Neural progenitor cell (in vitro differentiated cells): ENCODE data around the gene SSR2. TPM values are rescaled to one million over a fixed set of nuclear protein-coding genes. Genes with fewer than 3 reads are reported as not detected.

ENCODE experiments used
- DNase-seq: peaks from one replicate; pipeline ENCODE4 v3.0.0-alpha.2; 2016; ENCODE audit warnings: low spot score
- H2AFZ ChIP-seq: fragments of 200-600 bp; sonication (generic); replicated peaks from 2 replicates; pipeline ENCODE4 v1.6.1; 2016; ENCODE audit warnings: antibody characterized with exemption
- H3F3A ChIP-seq: fragments of 200-600 bp; sonication (generic); 2 replicates; pipeline ENCODE4 v1.6.1; 2016; ENCODE audit warnings: antibody characterized with exemption, low read depth
- H3K27ac ChIP-seq: fragments of 200-600 bp; sonication (generic); 2 replicates; pipeline ENCODE4 v1.5.1; 2016; ENCODE audit warnings: mild to moderate bottlenecking
- H3K27me3 ChIP-seq: fragments of 200-600 bp; sonication (generic); 2 replicates; pipeline ENCODE4 v1.6.1; 2016; ENCODE audit warnings: mild to moderate bottlenecking, moderate library complexity
- H3K36me3 ChIP-seq: fragments of 200-600 bp; sonication (generic); 2 replicates; pipeline ENCODE4 v1.5.1; 2016
- H3K4me1 ChIP-seq: fragments of 200-600 bp; sonication (generic); 2 replicates; pipeline ENCODE4 v1.6.1; 2016; ENCODE audit warnings: mixed run types
- H3K4me2 ChIP-seq: fragments of 200-600 bp; sonication (generic); 2 replicates; pipeline ENCODE4 v1.6.1; 2016
- H3K4me3 ChIP-seq: fragments of 200-600 bp; sonication (generic); 2 replicates; pipeline ENCODE4 v1.5.1; 2016
- H3K79me2 ChIP-seq: fragments of 200-600 bp; sonication (generic); 2 replicates; pipeline ENCODE4 v1.6.1; 2016; ENCODE audit warnings: low read depth
- H3K9ac ChIP-seq: fragments of 200-600 bp; sonication (generic); 2 replicates; pipeline ENCODE4 v1.6.1; 2016
- H3K9me3 ChIP-seq: fragments of 200-600 bp; sonication (generic); 2 replicates; pipeline ENCODE4 v1.5.1; 2016; ENCODE audit warnings: low read depth
- H4K20me1 ChIP-seq: fragments of 200-600 bp; sonication (generic); 2 replicates; pipeline ENCODE4 v1.6.1; 2016; ENCODE audit warnings: low read depth
- H3K27ac Mint-ChIP-seq: 3 replicates; pipeline ENCODE4 v1.8.0; 2021; ENCODE audit warnings: mixed read lengths
- H3K27me3 Mint-ChIP-seq: 2 replicates; pipeline ENCODE4 v1.8.0; 2022; ENCODE audit warnings: low read depth, mild to moderate bottlenecking, inconsistent platforms, moderate library complexity, mixed read lengths; ENCODE audit not compliant: insufficient read depth
- H3K36me3 Mint-ChIP-seq: 3 replicates; pipeline ENCODE4 v1.8.0; 2021; ENCODE audit warnings: mixed read lengths
- H3K4me1 Mint-ChIP-seq: 3 replicates; pipeline ENCODE4 v1.8.0; 2021; ENCODE audit warnings: mixed read lengths
- H3K4me3 Mint-ChIP-seq: 3 replicates; pipeline ENCODE4 v1.8.0; 2021; ENCODE audit warnings: mild to moderate bottlenecking, moderate library complexity, mixed read lengths
- H3K9me3 Mint-ChIP-seq: 3 replicates; pipeline ENCODE4 v1.8.0; 2020; ENCODE audit warnings: mixed read lengths
- CTCF ChIP-seq: fragments of 200-600 bp; sonication (generic); IDR thresholded peaks from 2 replicates; pipeline ENCODE4 v1.5.1; 2017; ENCODE audit warnings: antibody characterized with exemption, mild to moderate bottlenecking
- EZH2 ChIP-seq: fragments of 200-600 bp; sonication (generic); IDR thresholded peaks from 2 replicates; pipeline ENCODE4 v1.6.1; 2017; ENCODE audit warnings: antibody characterized with exemption, mild to moderate bottlenecking, moderate library complexity
- EZH2phosphoT487 ChIP-seq: fragments of 200-600 bp; sonication (generic); IDR thresholded peaks from 2 replicates; pipeline ENCODE4 v1.6.1; 2017; ENCODE audit warnings: antibody characterized with exemption
- total RNA-seq: library from RNA; depleted of rRNA; stranded (reverse); fragments of >200 nt; gene quantifications from 2 replicates; pipeline ENCODE4 v1.2.3, GENCODE V29; 2015; ENCODE audit warnings: low replicate concordance

SSR2 gene
- 293 and 314 TPM in 2 replicates for total RNA-seq

GRCh38 chr1:156020293-156021092 is at the start of gene SSR2:
Gene SSR2, minus strand, starts transcription at chr1:156020951. Its CDS starts 784 bp downstream, at chr1:156020167.
- Histone ChIP-seq H2AFZ (peak within 1 kb of the TSS; percentile 79), H3K4me1 (peaks cover 5% of the 10 kb centered on the region), H3K9me3 (no peaks in the 10 kb centered on the region), H3K9ac (peak within 1 kb of the TSS; percentile 80), H3K36me3 (peaks cover 13% of the 10 kb centered on the region), H3K79me2 (peaks cover 39% of the 10 kb centered on the region), H3K27me3 (peaks cover 31% of the 10 kb centered on the region), H3K27ac (no peak within 1 kb of the TSS), H4K20me1 (peaks cover 7% of the 10 kb centered on the region), H3K4me3 (peak within 1 kb of the TSS; percentile 94), H3K4me2 (peak within 1 kb of the TSS; percentile 96), H3F3A (no peaks in the 10 kb centered on the region)
- H3K27me3 Mint-ChIP-seq = peaks cover 4% of the 10 kb centered on the region
- peak within 1 kb of the TSS; percentile 97 for H3K27ac Mint-ChIP-seq
- no peaks in the 10 kb centered on the region for H3K9me3 Mint-ChIP-seq
- DNase-seq = peak; percentile 97
- peaks cover 19% of the 10 kb centered on the region for H3K4me1 Mint-ChIP-seq
- peaks cover 20% of the 10 kb centered on the region for H3K36me3 Mint-ChIP-seq
- H3K4me3 Mint-ChIP-seq = peak within 1 kb of the TSS; percentile 98
- TF ChIP-seq CTCF (no peak), EZH2 (no peak), EZH2phosphoT487 (no peak)

GRCh38 chr1:156070548-156070947 is 49.8 kb upstream of the SSR2 start:
- Histone ChIP-seq H3K27ac (peak overlapping the region; percentile 17), H3K36me3 (no peaks in the 10 kb centered on the region), H3K9ac (no peak overlapping the region), H3K27me3 (no peaks in the 10 kb centered on the region), H3K4me3 (no peak overlapping the region), H3K79me2 (peaks cover 44% of the 10 kb centered on the region), H3F3A (peaks cover 52% of the 10 kb centered on the region), H3K4me2 (peak overlapping the region; percentile 38), H3K4me1 (peaks cover 59% of the 10 kb centered on the region), H4K20me1 (peaks cover 54% of the 10 kb centered on the region), H3K9me3 (no peaks in the 10 kb centered on the region), H2AFZ (no peak overlapping the region)
- Mint-ChIP-seq H3K27ac (peak overlapping the region; percentile 61), H3K27me3 (peaks cover 7% of the 10 kb centered on the region), H3K36me3 (peaks cover 22% of the 10 kb centered on the region), H3K4me1 (peaks cover 63% of the 10 kb centered on the region), H3K4me3 (no peak overlapping the region), H3K9me3 (no peaks in the 10 kb centered on the region)
- TF ChIP-seq CTCF (no peak), EZH2phosphoT487 (no peak), EZH2 (no peak)
- no peak for DNase-seq

GRCh38 chr1:156069490-156070455 is 49.0 kb upstream of the SSR2 start:
- Mint-ChIP-seq H3K4me1 (peaks cover 61% of the 10 kb centered on the region), H3K36me3 (peaks cover 17% of the 10 kb centered on the region), H3K9me3 (no peaks in the 10 kb centered on the region), H3K27ac (peak overlapping the region; percentile 81), H3K4me3 (no peak overlapping the region), H3K27me3 (peaks cover 7% of the 10 kb centered on the region)
- H2AFZ ChIP-seq = no peak overlapping the region
- H3K27ac ChIP-seq = peak overlapping the region; percentile 17
- H3K36me3 ChIP-seq = no peaks in the 10 kb centered on the region
- peak overlapping the region; percentile 38 for H3K4me2 ChIP-seq
- H3F3A ChIP-seq = peaks cover 52% of the 10 kb centered on the region
- no peak overlapping the region for H3K4me3 ChIP-seq
- no peaks in the 10 kb centered on the region for H3K9me3 ChIP-seq
- no peak overlapping the region for H3K9ac ChIP-seq
- TF ChIP-seq EZH2 (no peak), EZH2phosphoT487 (no peak), CTCF (no peak)
- DNase-seq = no peak
- H3K79me2 ChIP-seq = peaks cover 37% of the 10 kb centered on the region
- H4K20me1 ChIP-seq = peaks cover 47% of the 10 kb centered on the region
- no peaks in the 10 kb centered on the region for H3K27me3 ChIP-seq
- peaks cover 57% of the 10 kb centered on the region for H3K4me1 ChIP-seq
